GM12878 (cell line): ENCODE measurements around the gene GPR153.

ENCODE experiments used
- CTCF ChIP-seq, 3 experiments: IDR thresholded peaks in 2 of 3; conservative IDR thresholded peaks in 1 of 3; 2 replicates each; pipeline ENCODE4 v1.5.1; 2011; ENCODE audit warnings: low read depth in 3 of 3, low read length in 3 of 3, mild to moderate bottlenecking in 3 of 3, control low read depth in 2 of 3, moderate library complexity in 2 of 3, inconsistent platforms in 1 of 3, mixed read lengths in 1 of 3; ENCODE audit not compliant: control insufficient read depth in 2 of 3, insufficient read depth in 1 of 3; ENCODE audit errors: extremely low read depth in 1 of 3
- EED ChIP-seq: sonication (generic); IDR thresholded peaks from 2 replicates; pipeline ENCODE4 v1.6.1; 2016; ENCODE audit warnings: antibody characterized with exemption, low read depth
- EP300 ChIP-seq, 2 experiments: fragments of 150-350 bp in 1 of 2; IDR thresholded peaks; 2 replicates each; pipeline ENCODE4 v1.6.1; 2011 to 2012; ENCODE audit warnings: low read depth in 2 of 2, low read length in 2 of 2, borderline replicate concordance in 1 of 2, improper control_type of control experiment in 1 of 2, inconsistent platforms in 1 of 2; ENCODE audit not compliant: control insufficient read depth in 1 of 2
- FOS ChIP-seq: IDR thresholded peaks from 3 replicates; pipeline ENCODE4 v1.6.1; 2011; ENCODE audit warnings: borderline replicate concordance; ENCODE audit not compliant: insufficient read length; ENCODE audit errors: extremely low read depth
- MXI1 ChIP-seq: fragments of 150-350 bp; IDR thresholded peaks from 2 replicates; pipeline ENCODE4 v1.6.1; 2011; ENCODE audit warnings: low read depth, mild to moderate bottlenecking, inconsistent platforms, low read length, improper control_type of control experiment
- SIN3A ChIP-seq: IDR thresholded peaks from 2 replicates; pipeline ENCODE4 v1.6.1; 2012; ENCODE audit warnings: low read depth, low read length, improper control_type of control experiment
- ZSCAN29 ChIP-seq: fragments of 450-650 bp; IDR thresholded peaks from 2 replicates; pipeline ENCODE4 v1.6.1; 2017; ENCODE audit warnings: mild to moderate bottlenecking, moderate library complexity

- TF ChIP-seq MXI1 (no peak), EP300 (IDR thresholded peaks at IDR 0.05; ENCODE audit: borderline replicate concordance in 1 of 2, control insufficient read depth in 1 of 2, low read depth in 2 of 2, low read length in 2 of 2) (no peak), SIN3A (no peak), ZSCAN29 (no peak), CTCF (IDR thresholded peaks at IDR 0.05 in 2 of 3, conservative IDR thresholded peaks at IDR 0.05 in 1 of 3; ENCODE audit: control insufficient read depth in 2 of 3, extremely low read depth in 1 of 3, insufficient read depth in 1 of 3, low read depth in 3 of 3, low read length in 3 of 3) (no peak), EED (no peak), FOS (no peak)
Measured at GRCh38 chr1:6207921-6208320, 53.0 kb downstream of the GPR153 start.
